Osteoblast (primary cell): ENCODE data around the gene NKIRAS2. TPM values are rescaled to one million over a fixed set of nuclear protein-coding genes. Genes with fewer than 3 reads are reported as not detected.

Source experiments
- DNase-seq: peaks from one replicate; pipeline ENCODE4 v3.0.0; 2011; ENCODE audit warnings: low spot score, mixed read lengths; ENCODE audit not compliant: insufficient read length; ENCODE audit errors: missing footprints
- H2AFZ ChIP-seq: 2 replicates; pipeline ENCODE4 v1.6.0; 2011; ENCODE audit warnings: mild to moderate bottlenecking, low read length
- H3K27ac ChIP-seq: 2 replicates; pipeline ENCODE4 v1.5.1; 2011; ENCODE audit warnings: mild to moderate bottlenecking, low read depth, low read length, moderate library complexity
- H3K27me3 ChIP-seq: 2 replicates; pipeline ENCODE4 v1.6.0; 2012; ENCODE audit warnings: mild to moderate bottlenecking, control low read depth, inconsistent platforms, low read length, moderate library complexity; ENCODE audit not compliant: insufficient read depth
- H3K36me3 ChIP-seq: 2 replicates; pipeline ENCODE4 v1.5.1; 2011; ENCODE audit warnings: mild to moderate bottlenecking, low read length, control low read depth, moderate library complexity; ENCODE audit not compliant: insufficient read depth
- H3K4me1 ChIP-seq: 2 replicates; pipeline ENCODE4 v1.5.1; 2011; ENCODE audit warnings: mild to moderate bottlenecking, low read length, control low read depth, moderate library complexity; ENCODE audit not compliant: insufficient read depth
- H3K4me2 ChIP-seq: 2 replicates; pipeline ENCODE4 v1.6.0; 2011; ENCODE audit warnings: mild to moderate bottlenecking, low read length; ENCODE audit not compliant: insufficient read depth
- H3K4me3 ChIP-seq: fragments of 200-600 bp; sonication (generic); 3 replicates; pipeline ENCODE4 v1.5.1; 2012; ENCODE audit warnings: mild to moderate bottlenecking, low read length, inconsistent platforms; ENCODE audit not compliant: insufficient read depth
- H3K79me2 ChIP-seq: 2 replicates; pipeline ENCODE4 v1.6.0; 2012; ENCODE audit warnings: mild to moderate bottlenecking, low read length, control low read depth, inconsistent platforms; ENCODE audit not compliant: insufficient read depth
- H3K9me3 ChIP-seq: 2 replicates; pipeline ENCODE4 v1.5.1; 2011; ENCODE audit warnings: low read depth, low read length, control low read depth
- H4K20me1 ChIP-seq: 2 replicates; pipeline ENCODE4 v1.6.0; 2012; ENCODE audit warnings: mild to moderate bottlenecking, low read length, control low read depth; ENCODE audit not compliant: insufficient read depth
- CTCF ChIP-seq: IDR thresholded peaks from 2 replicates; pipeline ENCODE4 v1.5.1; 2011; ENCODE audit warnings: mild to moderate bottlenecking, low read depth, low read length, moderate library complexity; ENCODE audit errors: extremely low read depth
- total RNA-seq: library from RNA; depleted of rRNA; stranded (reverse); fragments of >200 nt; gene quantifications from 2 replicates; pipeline ENCODE4 v1.2.3, GENCODE V29; 2012

The NKIRAS2 gene
- total RNA-seq, 1 donor, result 39.1 TPM

GRCh38 chr17:42039794-42040763 lies 20.2 kb downstream of the NKIRAS2 start:
- peak; percentile 62 for DNase-seq
- H3K36me3 ChIP-seq, result no peaks in the 10 kb centered on the region
- H3K27ac ChIP-seq, result no peak overlapping the region
- H3K4me3 ChIP-seq, result no peak overlapping the region
- no peaks in the 10 kb centered on the region for H3K9me3 ChIP-seq
- no peaks in the 10 kb centered on the region for H3K27me3 ChIP-seq
- no peaks in the 10 kb centered on the region for H3K79me2 ChIP-seq
- no peaks in the 10 kb centered on the region for H4K20me1 ChIP-seq
- TF ChIP-seq CTCF, result no peak
- no peak overlapping the region for H3K4me2 ChIP-seq
- no peak overlapping the region for H2AFZ ChIP-seq
- H3K4me1 ChIP-seq, result no peaks in the 10 kb centered on the region

- no peaks in the 10 kb centered on the region for H3K36me3 ChIP-seq
- H3K4me3 ChIP-seq, result no peak overlapping the region
- H3K4me1 ChIP-seq, result no peaks in the 10 kb centered on the region
- H3K79me2 ChIP-seq, result no peaks in the 10 kb centered on the region
- no peaks in the 10 kb centered on the region for H3K27me3 ChIP-seq
- H3K9me3 ChIP-seq, result no peaks in the 10 kb centered on the region
- no peaks in the 10 kb centered on the region for H4K20me1 ChIP-seq
- DNase-seq, result peak; percentile 76
- no peak overlapping the region for H3K4me2 ChIP-seq
- no peak overlapping the region for H3K27ac ChIP-seq
- TF ChIP-seq CTCF, result no peak
- H2AFZ ChIP-seq, result no peak overlapping the region
Observed at GRCh38 chr17:42040818-42041217, 20.9 kb downstream of the NKIRAS2 start.

GRCh38 chr17:42041619-42042018 lies 21.7 kb downstream of the NKIRAS2 start:
- H3K9me3 ChIP-seq, result no peaks in the 10 kb centered on the region
- no peak for TF ChIP-seq CTCF

GRCh38 chr17:42042598-42043319 lies 22.9 kb downstream of the NKIRAS2 start:
- Histone ChIP-seq H3K4me2 (no peak overlapping the region), H3K9me3 (no peaks in the 10 kb centered on the region), H3K27ac (no peak overlapping the region), H3K79me2 (no peaks in the 10 kb centered on the region), H4K20me1 (no peaks in the 10 kb centered on the region), H3K27me3 (no peaks in the 10 kb centered on the region), H3K4me1 (no peaks in the 10 kb centered on the region), H3K4me3 (no peak overlapping the region), H2AFZ (no peak overlapping the region), H3K36me3 (no peaks in the 10 kb centered on the region)
- DNase-seq, result peak; percentile 77
- no peak for TF ChIP-seq CTCF

More at GRCh38 chr17:42041619-42042018, 21.7 kb downstream of the NKIRAS2 start:
- H2AFZ ChIP-seq, result no peak overlapping the region
- no peak overlapping the region for H3K27ac ChIP-seq
- no peak overlapping the region for H3K4me3 ChIP-seq
- H3K36me3 ChIP-seq, result no peaks in the 10 kb centered on the region
- H4K20me1 ChIP-seq, result no peaks in the 10 kb centered on the region
- H3K4me1 ChIP-seq, result no peaks in the 10 kb centered on the region
- peak; percentile 78 for DNase-seq
- H3K79me2 ChIP-seq, result no peaks in the 10 kb centered on the region
- H3K27me3 ChIP-seq, result no peaks in the 10 kb centered on the region
- no peak overlapping the region for H3K4me2 ChIP-seq
